IPS-18a (cell line): ENCODE data around the gene RADX.
A peak's percentile ranks its signal among the peaks of the same experiment; 100 is the strongest.

Experiments used
- H3K27ac ChIP-seq: one replicate; pipeline ENCODE4 v1.5.1; 2013; ENCODE audit warnings: low read length
- H3K27me3 ChIP-seq: one replicate; pipeline ENCODE4 v1.6.1; 2013; ENCODE audit warnings: mild to moderate bottlenecking, low read length; ENCODE audit not compliant: control insufficient read depth, insufficient read depth
- H3K36me3 ChIP-seq: one replicate; pipeline ENCODE4 v1.6.1; 2013; ENCODE audit warnings: low read depth, low read length; ENCODE audit not compliant: control insufficient read depth
- H3K4me1 ChIP-seq: one replicate; pipeline ENCODE4 v1.6.1; 2013; ENCODE audit warnings: low read depth, low read length; ENCODE audit not compliant: control insufficient read depth
- H3K4me3 ChIP-seq: one replicate; pipeline ENCODE4 v1.5.1; 2013; ENCODE audit warnings: low read length
- H3K9ac ChIP-seq: one replicate; pipeline ENCODE4 v1.6.1; 2013; ENCODE audit warnings: mild to moderate bottlenecking, low read length, moderate library complexity
- H3K9me3 ChIP-seq: one replicate; pipeline ENCODE4 v1.6.1; 2013; ENCODE audit warnings: low read depth, low read length; ENCODE audit not compliant: control insufficient read depth

The RADX gene, protein sequence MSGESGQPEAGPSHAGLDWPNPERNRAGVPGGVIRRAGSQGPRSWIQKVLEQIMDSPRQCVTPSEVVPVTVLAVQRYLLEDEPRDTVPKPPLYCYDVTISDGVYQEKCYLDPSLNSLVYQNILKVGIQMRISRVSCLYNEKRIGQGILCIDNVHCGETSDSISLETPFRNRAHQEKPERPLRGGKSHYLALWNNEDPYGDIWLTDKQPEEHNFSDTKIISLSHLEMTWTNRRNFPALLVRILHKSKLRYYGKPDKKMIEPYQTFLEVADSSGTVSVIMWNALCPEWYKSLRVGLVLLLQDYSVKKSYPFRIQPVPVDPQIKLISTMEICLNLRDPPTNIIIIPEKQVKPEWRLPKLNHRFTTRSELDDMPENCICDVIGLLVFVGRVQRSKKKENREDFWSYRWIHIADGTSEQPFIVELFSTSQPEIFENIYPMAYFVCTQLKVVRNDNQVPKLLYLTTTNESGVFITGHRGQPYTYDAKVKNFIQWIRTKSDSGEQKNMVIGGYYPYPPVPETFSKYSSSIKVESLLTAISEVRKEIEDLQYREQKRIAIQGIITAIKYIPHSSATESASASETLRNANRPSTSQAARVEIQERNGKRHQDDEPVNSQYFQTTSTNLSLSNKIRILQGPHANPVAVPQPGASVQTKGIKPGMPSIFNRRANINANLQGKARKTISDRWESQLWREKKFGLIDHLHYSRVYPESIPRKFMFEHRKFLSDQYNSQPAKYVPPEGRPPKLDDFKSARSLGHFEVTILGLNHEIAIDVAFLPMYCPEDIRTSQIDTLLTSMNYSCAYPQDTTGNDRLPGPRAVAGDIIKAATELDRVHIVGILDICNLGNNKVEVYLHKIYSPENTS

DNA sequence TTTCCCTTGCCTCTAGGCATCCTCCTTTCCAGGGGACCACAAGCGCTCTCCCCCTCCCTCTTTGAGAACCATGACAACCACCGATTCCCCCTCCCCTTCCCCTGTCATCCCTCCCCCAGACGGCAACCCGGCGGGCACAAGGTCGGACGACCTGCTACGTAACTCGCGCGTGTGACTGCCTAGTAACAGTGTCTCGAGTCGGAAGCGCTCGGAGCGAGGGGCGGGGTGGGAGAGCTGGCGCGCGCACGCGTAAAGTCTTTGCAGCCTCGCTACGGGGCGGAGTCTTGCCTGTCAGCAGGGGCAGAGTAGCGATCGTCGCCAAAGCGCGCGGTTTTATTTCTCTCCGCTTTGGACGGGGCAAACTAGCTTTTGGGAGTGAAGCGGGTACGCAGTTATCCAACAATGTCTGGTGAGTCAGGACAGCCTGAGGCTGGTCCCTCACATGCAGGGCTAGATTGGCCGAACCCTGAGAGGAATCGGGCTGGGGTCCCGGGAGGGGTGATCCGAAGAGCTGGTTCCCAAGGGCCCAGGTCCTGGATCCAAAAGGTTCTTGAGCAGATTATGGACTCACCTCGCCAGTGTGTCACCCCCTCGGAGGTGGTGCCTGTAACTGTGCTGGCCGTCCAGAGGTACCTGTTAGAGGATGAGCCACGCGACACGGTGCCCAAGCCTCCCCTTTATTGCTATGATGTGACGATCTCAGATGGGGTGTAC is at the start of gene RADX:
RADX (plus strand) TSS at position 300 of the 714 bp plus-strand sequence; CDS start at position 403, 103 bp downstream.
- Histone ChIP-seq H3K27ac (no peak within 1 kb of the TSS), H3K4me3 (peak within 1 kb of the TSS; percentile 85), H3K36me3 (no peaks in the 10 kb centered on the region), H3K9me3 (no peaks in the 10 kb centered on the region), H3K9ac (peak within 1 kb of the TSS; percentile 69), H3K27me3 (peaks cover 23% of the 10 kb centered on the region), H3K4me1 (peaks cover 12% of the 10 kb centered on the region)

DNA sequence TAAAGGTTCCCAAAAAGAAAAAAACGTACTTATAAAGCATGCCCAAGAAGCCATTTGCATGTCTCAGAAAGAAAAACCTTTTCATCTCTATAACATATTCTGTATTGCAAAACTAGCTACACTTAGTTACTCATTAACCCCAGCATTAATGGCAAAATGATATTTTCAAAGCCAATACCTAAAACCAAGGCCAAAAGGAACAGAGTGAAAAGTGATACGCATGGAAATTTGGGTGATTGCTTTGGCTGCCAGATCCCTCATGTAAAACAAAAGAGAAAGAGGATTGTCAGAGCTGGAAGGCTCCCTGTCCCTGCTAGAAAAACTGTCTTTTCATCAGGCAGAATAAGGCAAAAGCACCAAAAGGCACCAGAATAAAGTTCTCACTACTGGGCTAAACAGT is 46.8 kb upstream of the RADX start:
- H3K4me3 ChIP-seq, result no peak overlapping the region
- no peak overlapping the region for H3K9ac ChIP-seq
- no peak overlapping the region for H3K27ac ChIP-seq
- H3K9me3 ChIP-seq, result no peaks in the 10 kb centered on the region
- no peaks in the 10 kb centered on the region for H3K4me1 ChIP-seq
- no peaks in the 10 kb centered on the region for H3K36me3 ChIP-seq
- H3K27me3 ChIP-seq, result no peaks in the 10 kb centered on the region

DNA sequence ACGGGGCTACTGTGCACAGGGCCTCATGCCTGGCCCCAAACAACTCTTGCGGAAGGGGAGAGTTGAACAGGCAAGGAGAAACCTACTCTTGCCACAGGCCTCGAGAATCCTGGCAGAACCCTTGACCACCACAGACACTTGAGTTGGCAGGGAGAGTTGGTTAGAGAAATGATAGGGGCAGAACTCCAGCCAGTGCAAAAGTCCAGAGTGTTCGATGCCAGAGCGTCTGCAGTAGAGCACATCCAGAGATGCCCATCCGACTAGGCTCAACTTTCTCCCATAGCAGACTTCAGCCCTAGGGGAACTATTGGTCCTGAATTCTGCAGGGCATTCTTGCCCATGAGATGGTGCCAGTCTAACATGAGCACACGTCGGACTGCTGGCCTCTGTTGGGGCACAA is 45.4 kb upstream of the RADX start:
- Histone ChIP-seq H3K36me3 (no peaks in the 10 kb centered on the region), H3K9ac (no peak overlapping the region), H3K27ac (no peak overlapping the region), H3K9me3 (no peaks in the 10 kb centered on the region), H3K27me3 (no peaks in the 10 kb centered on the region), H3K4me1 (no peaks in the 10 kb centered on the region), H3K4me3 (no peak overlapping the region)

DNA sequence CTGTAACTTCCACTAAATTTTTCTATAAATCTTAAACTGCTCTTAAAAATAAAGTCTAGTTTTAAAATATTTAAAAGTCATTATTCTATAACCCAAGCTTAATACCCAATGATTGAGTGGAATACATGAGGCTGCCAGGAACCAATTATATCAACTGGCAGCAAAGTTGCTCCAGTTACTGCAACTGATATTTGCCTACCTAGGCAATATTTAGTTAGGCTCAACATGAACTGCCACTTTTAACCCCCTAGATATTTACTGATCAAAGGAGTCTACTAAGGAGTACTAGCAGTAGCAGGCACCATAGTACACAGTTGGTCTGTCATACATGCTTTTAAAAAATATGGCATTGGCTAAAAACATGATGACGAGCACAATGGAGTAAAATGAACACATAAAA is 29.9 kb upstream of the RADX start:
- H3K4me1 ChIP-seq, result no peaks in the 10 kb centered on the region
- H3K27me3 ChIP-seq, result no peaks in the 10 kb centered on the region
- no peaks in the 10 kb centered on the region for H3K36me3 ChIP-seq
- peaks cover 10% of the 10 kb centered on the region for H3K9me3 ChIP-seq
- no peak overlapping the region for H3K4me3 ChIP-seq
- H3K9ac ChIP-seq, result no peak overlapping the region
- no peak overlapping the region for H3K27ac ChIP-seq

DNA sequence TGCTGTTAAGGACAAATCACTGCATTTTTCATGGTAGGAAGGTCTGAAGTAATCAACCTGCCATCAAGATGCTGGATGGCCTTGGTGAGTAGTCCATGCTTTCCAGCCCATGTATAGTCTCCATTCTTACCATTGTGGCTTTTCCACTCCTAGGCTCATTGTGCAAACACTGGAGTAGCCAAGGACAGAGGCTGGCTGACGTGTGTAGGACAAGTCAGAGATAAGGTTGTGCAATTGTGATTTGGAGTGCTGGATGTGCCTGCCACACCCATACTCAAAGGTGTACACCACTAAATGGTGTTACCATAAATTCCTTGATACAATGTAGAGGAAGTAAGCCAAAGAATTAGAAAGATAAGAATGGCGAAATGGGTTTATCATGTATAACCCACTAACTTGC is 26.3 kb upstream of the RADX start:
- no peak overlapping the region for H3K27ac ChIP-seq
- H3K4me1 ChIP-seq, result no peaks in the 10 kb centered on the region
- no peaks in the 10 kb centered on the region for H3K9me3 ChIP-seq
- H3K27me3 ChIP-seq, result no peaks in the 10 kb centered on the region
- no peak overlapping the region for H3K4me3 ChIP-seq
- no peak overlapping the region for H3K9ac ChIP-seq
- H3K36me3 ChIP-seq, result no peaks in the 10 kb centered on the region

DNA sequence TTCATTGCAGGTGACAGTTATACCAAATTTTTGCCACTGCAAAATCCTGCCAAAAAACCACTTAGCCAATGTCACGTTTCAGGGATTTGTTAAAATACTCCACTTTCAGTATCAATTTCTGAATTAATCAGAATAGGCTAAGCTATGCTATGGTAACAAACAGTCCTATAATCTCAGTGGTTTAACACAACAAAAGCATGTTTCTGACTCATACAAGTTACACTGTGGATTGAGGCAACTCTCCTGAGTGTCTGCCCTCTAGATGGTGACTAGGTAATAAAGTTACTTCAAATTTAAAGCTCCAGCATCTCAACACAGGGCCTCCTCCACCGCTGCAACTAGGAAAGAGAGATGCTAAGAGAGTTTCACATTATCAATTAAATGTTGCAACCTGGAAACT is 23.0 kb upstream of the RADX start:
- Histone ChIP-seq H3K9ac (no peak overlapping the region), H3K27ac (no peak overlapping the region), H3K4me1 (no peaks in the 10 kb centered on the region), H3K9me3 (no peaks in the 10 kb centered on the region), H3K36me3 (no peaks in the 10 kb centered on the region), H3K27me3 (no peaks in the 10 kb centered on the region), H3K4me3 (no peak overlapping the region)

DNA sequence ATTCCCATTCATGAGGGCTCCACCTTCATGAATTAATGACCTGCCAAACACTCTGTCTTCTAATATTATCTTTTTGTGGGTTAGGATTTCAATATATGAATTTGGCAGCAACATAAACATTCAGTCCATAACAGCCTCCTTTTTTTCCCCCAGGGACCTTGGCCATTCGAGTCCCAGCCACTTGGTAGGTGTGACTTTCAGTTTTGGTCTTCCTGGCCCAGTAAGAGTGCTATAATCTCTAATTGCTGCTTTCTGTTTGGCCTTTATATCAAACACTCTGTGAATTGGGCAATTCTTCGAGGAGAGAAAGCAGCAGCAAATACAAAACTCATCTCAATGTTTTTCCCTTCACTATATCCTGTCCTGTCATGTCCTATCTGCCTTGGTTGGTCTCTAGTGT is 12.4 kb upstream of the RADX start:
- Histone ChIP-seq H3K27ac (no peak overlapping the region), H3K4me3 (no peak overlapping the region), H3K27me3 (no peaks in the 10 kb centered on the region), H3K4me1 (no peaks in the 10 kb centered on the region), H3K9me3 (no peaks in the 10 kb centered on the region), H3K9ac (no peak overlapping the region), H3K36me3 (no peaks in the 10 kb centered on the region)

DNA sequence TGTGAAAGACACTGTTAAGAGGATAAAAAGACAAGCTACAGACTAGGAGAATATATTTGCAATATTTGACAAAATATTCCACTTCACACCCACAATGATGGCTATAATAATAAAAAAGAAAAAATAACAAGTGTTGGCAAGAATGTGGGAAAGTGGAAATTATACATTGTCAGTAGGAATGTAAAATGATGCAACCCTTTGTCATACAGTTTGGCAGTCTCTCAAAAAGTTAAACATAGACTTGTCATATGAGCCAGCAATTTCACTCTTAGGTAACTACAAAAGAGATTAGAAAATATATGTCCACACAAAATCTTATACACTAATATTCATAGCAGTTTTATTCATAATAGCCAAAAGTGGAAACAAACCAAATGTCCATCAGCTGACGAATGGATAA is 5.2 kb upstream of the RADX start:
- H3K9me3 ChIP-seq, result no peaks in the 10 kb centered on the region
- H3K4me1 ChIP-seq, result peaks cover 3% of the 10 kb centered on the region
- no peaks in the 10 kb centered on the region for H3K27me3 ChIP-seq
- no peak overlapping the region for H3K9ac ChIP-seq
- H3K36me3 ChIP-seq, result no peaks in the 10 kb centered on the region
- H3K4me3 ChIP-seq, result no peak overlapping the region
- no peak overlapping the region for H3K27ac ChIP-seq

DNA sequence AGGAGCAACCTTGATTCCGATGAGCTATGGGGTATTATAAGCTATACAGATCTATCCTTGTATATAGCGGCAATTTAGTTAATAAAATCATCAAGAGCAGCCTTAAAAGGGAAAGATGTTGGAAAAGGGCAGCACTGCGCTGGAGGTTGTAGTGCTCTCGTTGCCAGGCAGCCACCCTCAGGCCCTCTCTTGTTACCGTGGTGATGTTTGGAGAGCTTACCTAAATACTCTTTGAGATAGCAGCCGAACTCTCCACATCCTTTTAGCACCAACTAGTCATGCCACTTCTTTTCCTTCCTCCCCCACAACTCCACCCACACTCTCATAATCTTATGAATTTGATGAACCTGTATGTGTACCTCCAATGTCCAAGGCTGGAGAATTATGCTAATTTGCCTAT is 3.8 kb upstream of the RADX start:
- Histone ChIP-seq H3K4me3 (no peak overlapping the region), H3K27ac (no peak overlapping the region), H3K36me3 (no peaks in the 10 kb centered on the region), H3K4me1 (peaks cover 9% of the 10 kb centered on the region), H3K9ac (no peak overlapping the region), H3K9me3 (no peaks in the 10 kb centered on the region), H3K27me3 (peaks cover 10% of the 10 kb centered on the region)

DNA sequence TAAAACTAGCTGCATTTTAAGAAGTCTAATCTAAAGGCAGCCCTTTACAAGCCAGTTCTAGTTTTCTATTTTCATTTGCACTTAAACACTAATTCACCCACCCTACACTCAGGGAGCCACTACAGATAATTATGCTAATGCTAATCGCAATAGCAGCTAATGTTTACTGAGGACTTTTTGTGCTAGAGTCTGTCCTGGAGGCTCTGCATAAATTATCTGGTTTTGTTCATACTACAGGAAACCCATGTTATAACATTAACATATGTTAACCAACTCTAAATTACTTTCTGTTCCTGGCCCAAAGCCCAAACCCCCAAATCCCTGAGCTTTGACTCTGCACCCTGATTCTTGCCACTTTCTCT is 480 bp upstream of the RADX start:
- Histone ChIP-seq H3K9me3 (no peaks in the 10 kb centered on the region), H3K36me3 (no peaks in the 10 kb centered on the region), H3K27ac (no peak overlapping the region), H3K9ac (no peak overlapping the region), H3K4me3 (peak overlapping the region; percentile 85), H3K4me1 (peaks cover 12% of the 10 kb centered on the region), H3K27me3 (peaks cover 23% of the 10 kb centered on the region)

DNA sequence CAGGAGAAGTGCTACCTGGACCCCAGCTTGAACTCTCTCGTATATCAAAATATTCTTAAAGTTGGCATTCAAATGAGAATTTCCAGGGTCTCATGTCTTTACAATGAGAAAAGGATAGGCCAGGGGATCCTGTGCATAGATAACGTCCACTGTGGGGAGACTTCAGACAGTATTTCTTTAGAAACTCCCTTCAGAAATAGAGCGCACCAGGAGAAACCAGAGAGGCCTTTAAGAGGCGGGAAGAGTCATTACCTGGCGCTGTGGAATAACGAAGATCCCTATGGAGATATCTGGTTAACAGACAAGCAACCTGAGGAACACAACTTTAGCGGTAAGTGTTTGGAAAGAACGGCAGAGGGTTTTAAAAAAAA is 600 bp downstream of the RADX start:
- no peak overlapping the region for H3K27ac ChIP-seq
- peak overlapping the region; percentile 85 for H3K4me3 ChIP-seq
- peak overlapping the region; percentile 69 for H3K9ac ChIP-seq
- H3K9me3 ChIP-seq, result no peaks in the 10 kb centered on the region
- H3K4me1 ChIP-seq, result peaks cover 12% of the 10 kb centered on the region
- H3K27me3 ChIP-seq, result peaks cover 23% of the 10 kb centered on the region
- H3K36me3 ChIP-seq, result no peaks in the 10 kb centered on the region
